ENCODE measurements around the gene ST14. TPM values are rescaled to one million over a fixed set of nuclear protein-coding genes. Genes with fewer than 3 reads are reported as not detected.
"Not testable (repeated sequence)": the region's sequence is repeated elsewhere in the genome, so short reads cannot be mapped to it uniquely, and the experiment has no call there.

The ST14 gene

DNA sequence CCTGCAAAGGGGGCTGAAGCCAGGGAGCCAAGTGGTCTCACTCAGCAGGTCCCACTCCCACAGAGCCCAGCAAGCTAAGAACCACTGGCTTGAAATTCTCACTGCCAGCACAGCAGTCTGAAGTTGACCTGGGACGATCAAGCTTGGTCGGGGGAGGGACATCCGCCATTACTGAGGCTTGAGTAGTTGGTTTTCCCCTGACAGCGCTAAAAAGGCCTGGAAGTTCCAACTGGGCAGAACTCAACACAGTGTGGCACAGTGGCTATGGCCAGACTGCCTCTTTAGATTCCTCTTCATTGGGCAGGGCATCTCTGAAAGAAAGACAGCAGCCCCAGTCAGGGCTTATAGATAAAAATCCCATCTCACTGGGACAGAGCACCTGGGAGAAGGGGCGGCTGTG is 90.3 kb downstream of the ST14 start:
- H2BK5ac ChIP-seq (ENCODE audit: low read depth, low read length, poor library complexity, severe bottlenecking); H3K4ac ChIP-seq (ENCODE audit: low read depth in 1 of 2, low read length in 2 of 2); H3K4me3 ChIP-seq (ENCODE audit: insufficient read depth in 1 of 2, low read depth in 1 of 2, low read length in 2 of 2); H4K91ac ChIP-seq (ENCODE audit: low read length); H2BK15ac ChIP-seq (ENCODE audit: low read depth, poor library complexity, severe bottlenecking); H2BK120ac ChIP-seq (ENCODE audit: low read depth, low read length); H3K18ac ChIP-seq (ENCODE audit: low read depth in 1 of 2, low read length in 2 of 2); H3K27me3 ChIP-seq (ENCODE audit: control insufficient read depth in 1 of 2, insufficient read depth in 1 of 2, low read length in 2 of 2); H3K23ac ChIP-seq (ENCODE audit: low read length in 2 of 2); H3K9me3 ChIP-seq (ENCODE audit: control insufficient read depth, low read length); H3K27ac ChIP-seq (ENCODE audit: low read length, poor library complexity, severe bottlenecking); H3K4me1 ChIP-seq (ENCODE audit: control insufficient read depth, insufficient read depth, low read depth, low read length); H3K4me2 ChIP-seq (ENCODE audit: low read length, poor library complexity, severe bottlenecking); H2AK5ac ChIP-seq (ENCODE audit: low read length, severe bottlenecking); H2AFZ ChIP-seq (ENCODE audit: low read depth, low read length); H3K36me3 ChIP-seq (ENCODE audit: control insufficient read depth in 1 of 2, insufficient read depth in 2 of 2, low read depth in 1 of 2, low read length in 2 of 2); DNase-seq; H2BK12ac ChIP-seq (ENCODE audit: low read length in 2 of 2); H4K8ac ChIP-seq (ENCODE audit: low read length); H3K14ac ChIP-seq (ENCODE audit: low read length in 2 of 2); H3K9ac ChIP-seq (ENCODE audit: low read length): not testable (repeated sequence)
- H3K79me1 ChIP-seq (replicated peaks; ENCODE audit: low read length, poor library complexity, severe bottlenecking), result peaks cover 20% of the 10 kb centered on the region
- 87% methylated on average over 5 of the region's 5 CpGs for WGBS

- not testable (repeated sequence) for H3K14ac ChIP-seq (ENCODE audit: low read length in 2 of 2); H2AFZ ChIP-seq (ENCODE audit: low read depth, low read length); H3K4me3 ChIP-seq (ENCODE audit: insufficient read depth in 1 of 2, low read depth in 1 of 2, low read length in 2 of 2); H4K91ac ChIP-seq (ENCODE audit: low read length); H3K9me3 ChIP-seq (ENCODE audit: control insufficient read depth, low read length); H2BK5ac ChIP-seq (ENCODE audit: low read depth, low read length, poor library complexity, severe bottlenecking); H2BK15ac ChIP-seq (ENCODE audit: low read depth, poor library complexity, severe bottlenecking); H3K9ac ChIP-seq (ENCODE audit: low read length); H3K27ac ChIP-seq (ENCODE audit: low read length, poor library complexity, severe bottlenecking); H3K23ac ChIP-seq (ENCODE audit: low read length in 2 of 2); H3K36me3 ChIP-seq (ENCODE audit: control insufficient read depth in 1 of 2, insufficient read depth in 2 of 2, low read depth in 1 of 2, low read length in 2 of 2); H2BK12ac ChIP-seq (ENCODE audit: low read length in 2 of 2); H3K27me3 ChIP-seq (ENCODE audit: control insufficient read depth in 1 of 2, insufficient read depth in 1 of 2, low read length in 2 of 2); H4K8ac ChIP-seq (ENCODE audit: low read length); H3K4ac ChIP-seq (ENCODE audit: low read depth in 1 of 2, low read length in 2 of 2); DNase-seq; H3K4me2 ChIP-seq (ENCODE audit: low read length, poor library complexity, severe bottlenecking); H3K18ac ChIP-seq (ENCODE audit: low read depth in 1 of 2, low read length in 2 of 2); H2BK120ac ChIP-seq (ENCODE audit: low read depth, low read length); H2AK5ac ChIP-seq (ENCODE audit: low read length, severe bottlenecking); H3K4me1 ChIP-seq (ENCODE audit: control insufficient read depth, insufficient read depth, low read depth, low read length)
- 100% methylated on average over 1 of the region's 1 CpG for WGBS
- H3K79me1 ChIP-seq (replicated peaks; ENCODE audit: low read length, poor library complexity, severe bottlenecking), result peaks cover 18% of the 10 kb centered on the region
Measured at GRCh38 chr11:130251763-130252162, 92.2 kb downstream of the ST14 start.

Small RNA genes within 50 kb of the gene (small RNA-seq; reads per million reads assigned to genes)
- not detected for gene RF00015 (ENCODE audit: low read depth)

Data from mesenchymal stem cell (in vitro differentiated cells and primary cell).